Measurements from ENCODE around the gene HTT.

HTT gene

GRCh38 chr4:3223956-3224748, 149.7 kb downstream of the HTT start:
- no peak for DNase-seq

- DNase-seq: no peak
These were observed 150.8 kb downstream of the HTT start for GRCh38 chr4:3225071-3225850.

DNA sequence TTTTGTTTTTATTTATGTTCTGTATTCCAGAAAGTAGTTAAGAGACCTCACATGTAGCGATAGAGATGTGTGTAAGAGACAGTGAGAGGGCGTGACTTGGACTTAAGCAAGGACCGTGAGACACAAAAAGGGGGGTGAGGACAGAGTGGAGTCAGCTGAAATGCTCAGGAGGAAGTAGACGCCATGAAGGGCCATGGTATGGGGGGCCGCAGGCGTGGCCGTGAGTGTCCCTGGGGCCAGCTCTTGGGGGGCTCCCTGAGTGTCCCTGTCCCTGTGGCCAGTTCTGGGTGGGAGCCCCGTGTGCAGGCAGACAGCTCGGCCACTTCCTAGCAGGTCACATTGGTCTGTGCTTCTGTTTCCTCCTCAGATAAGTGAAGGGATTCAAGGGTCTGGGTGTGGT, 151.5 kb downstream of the HTT start:
- DNase-seq: no peak

GRCh38 chr4:3226467-3226866, 152.0 kb downstream of the HTT start:
- no peak for DNase-seq

- no peak for DNase-seq
These were observed 152.5 kb downstream of the HTT start for GRCh38 chr4:3226944-3227343.

GRCh38 chr4:3227878-3228675, 153.6 kb downstream of the HTT start:
- no peak for DNase-seq

GRCh38 chr4:3228881-3229280, 154.4 kb downstream of the HTT start:
- DNase-seq: no peak

DNA sequence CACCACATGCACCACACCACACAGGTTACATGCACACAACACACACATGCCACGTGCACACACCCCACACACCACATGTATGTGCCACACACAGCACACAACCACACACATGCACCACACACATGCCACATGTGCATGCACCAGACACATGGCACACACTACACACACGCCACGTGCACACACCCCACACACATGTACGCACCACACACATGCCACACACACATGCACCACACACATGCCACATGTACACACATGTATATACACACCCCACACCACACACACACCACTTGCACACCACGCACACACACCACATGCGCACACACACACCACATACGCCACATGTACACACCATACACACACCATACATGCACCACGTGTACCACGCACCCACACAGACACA, 154.8 kb downstream of the HTT start:
- no peak for DNase-seq

DNA sequence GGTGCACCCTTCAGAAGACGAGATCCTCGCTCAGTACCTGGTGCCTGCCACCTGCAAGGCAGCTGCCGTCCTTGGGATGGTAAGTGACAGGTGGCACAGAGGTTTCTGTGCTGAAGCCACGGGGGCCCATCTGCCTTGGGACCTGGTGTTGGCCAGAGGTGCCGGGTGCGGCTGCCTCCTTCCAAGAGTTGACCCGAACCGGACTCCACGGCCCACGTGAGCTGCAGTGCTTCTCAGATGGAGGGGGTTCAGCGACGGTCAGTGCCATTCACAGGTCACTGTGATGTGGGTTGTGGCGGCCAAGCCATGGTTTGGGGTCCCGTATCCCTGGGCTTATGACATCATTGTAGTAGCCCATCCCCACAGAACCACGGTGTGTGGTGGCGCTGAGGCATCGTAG, 155.5 kb downstream of the HTT start:
- no peak for DNase-seq

DNA sequence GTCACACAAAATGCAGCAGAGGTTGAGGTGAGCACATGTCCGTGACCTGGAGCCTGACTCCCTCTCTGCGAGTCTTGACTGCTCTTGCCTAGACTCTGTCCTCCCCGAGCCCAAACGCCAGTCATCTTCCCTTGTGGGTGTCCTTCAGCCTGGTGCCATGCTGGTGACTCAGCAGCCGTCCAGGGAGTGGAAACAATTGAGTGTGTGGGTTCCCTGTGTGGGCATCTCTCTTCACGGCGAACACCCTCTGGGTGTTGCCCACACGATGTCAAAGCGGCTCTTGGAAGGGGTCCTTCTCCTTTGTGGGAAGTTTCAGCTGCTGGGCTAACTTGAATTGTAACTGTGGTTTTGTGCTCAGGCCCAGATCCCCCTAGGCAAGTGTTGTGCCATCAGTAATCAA, 157.0 kb downstream of the HTT start:
- DNase-seq: no peak

DNA sequence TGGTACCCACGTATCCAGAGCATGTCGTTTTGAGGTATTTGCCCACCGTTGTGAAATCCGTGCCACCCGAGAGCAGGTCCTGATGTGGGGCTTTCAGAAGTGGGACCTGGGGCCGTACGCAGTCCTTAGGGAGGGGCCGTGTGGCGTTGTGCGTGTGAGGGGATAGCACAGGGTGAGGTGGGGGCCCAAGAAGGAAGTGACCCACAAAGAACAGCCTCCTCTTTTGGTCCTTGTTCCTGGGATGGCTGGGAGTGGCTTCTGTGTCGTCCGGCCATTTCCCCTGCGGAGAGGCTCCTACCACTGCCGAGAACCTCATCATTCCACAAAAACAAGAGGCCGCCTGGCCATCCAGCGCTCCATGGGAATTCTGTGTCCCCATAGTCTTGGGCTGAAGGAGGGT, 157.5 kb downstream of the HTT start:
- DNase-seq: no peak

- DNase-seq: no peak
These were observed 158.4 kb downstream of the HTT start for GRCh38 chr4:3232871-3233271.

GRCh38 chr4:3233391-3234071, 159.1 kb downstream of the HTT start:
- no peak for DNase-seq

- DNase-seq: no peak
These were observed 159.9 kb downstream of the HTT start for GRCh38 chr4:3234171-3235029.

DNA sequence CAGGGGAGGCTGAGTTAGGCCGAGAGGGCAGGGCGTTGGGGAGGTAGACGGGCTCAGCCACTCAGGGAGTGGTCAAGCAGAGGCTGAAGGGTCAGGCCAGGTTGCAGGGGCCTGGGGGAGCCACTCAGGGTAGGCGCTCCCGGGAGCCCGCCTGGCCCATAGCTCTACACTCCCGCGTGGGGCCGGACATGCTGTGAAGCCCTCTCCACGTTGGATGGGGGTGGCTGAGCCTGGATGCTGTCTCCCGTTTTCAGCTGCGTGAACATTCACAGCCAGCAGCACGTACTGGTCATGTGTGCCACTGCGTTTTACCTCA, 160.5 kb downstream of the HTT start:
- DNase-seq: no peak

DNA sequence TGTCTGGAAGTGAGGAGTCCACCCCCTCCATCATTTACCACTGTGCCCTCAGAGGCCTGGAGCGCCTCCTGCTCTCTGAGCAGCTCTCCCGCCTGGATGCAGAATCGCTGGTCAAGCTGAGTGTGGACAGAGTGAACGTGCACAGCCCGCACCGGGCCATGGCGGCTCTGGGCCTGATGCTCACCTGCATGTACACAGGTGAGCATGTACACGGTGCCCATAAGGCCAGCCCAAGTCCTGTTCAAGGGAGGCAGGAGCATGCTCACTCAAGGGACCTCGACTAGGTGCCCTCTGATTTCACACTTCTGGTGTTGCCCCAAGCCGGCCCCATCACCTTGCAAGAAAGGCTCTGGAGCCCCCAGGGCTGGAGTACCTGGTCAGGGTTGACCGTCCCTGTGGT, 161.1 kb downstream of the HTT start:
- DNase-seq: no peak

DNA sequence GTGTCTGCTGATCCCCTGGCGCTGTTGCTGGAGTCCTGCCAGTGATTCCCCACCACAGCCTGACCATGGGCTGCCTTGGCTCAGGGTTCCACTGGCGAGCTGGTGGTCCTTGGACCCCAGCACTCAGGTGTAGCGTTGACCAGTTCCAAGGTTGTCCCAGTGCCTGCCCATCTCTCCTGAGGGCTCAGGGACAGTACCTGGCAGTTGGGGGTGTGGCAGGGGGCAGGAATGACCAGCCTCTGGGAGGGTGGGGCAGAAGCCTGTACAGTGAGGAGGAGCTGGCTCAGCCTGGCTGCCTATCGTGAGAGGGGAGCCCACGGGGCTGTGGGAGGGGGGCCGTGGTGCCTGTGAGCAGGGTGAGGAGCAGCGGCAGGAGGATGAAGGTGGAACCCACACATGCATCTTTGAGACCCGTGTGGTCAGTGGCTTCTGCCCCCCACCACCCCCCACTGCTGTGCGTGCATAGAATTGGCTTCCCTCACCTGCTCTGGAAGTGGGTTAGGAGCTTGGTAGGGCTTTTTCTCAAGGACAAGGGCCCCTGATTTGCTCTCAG, 161.9 kb downstream of the HTT start:
- no peak for DNase-seq

DNA sequence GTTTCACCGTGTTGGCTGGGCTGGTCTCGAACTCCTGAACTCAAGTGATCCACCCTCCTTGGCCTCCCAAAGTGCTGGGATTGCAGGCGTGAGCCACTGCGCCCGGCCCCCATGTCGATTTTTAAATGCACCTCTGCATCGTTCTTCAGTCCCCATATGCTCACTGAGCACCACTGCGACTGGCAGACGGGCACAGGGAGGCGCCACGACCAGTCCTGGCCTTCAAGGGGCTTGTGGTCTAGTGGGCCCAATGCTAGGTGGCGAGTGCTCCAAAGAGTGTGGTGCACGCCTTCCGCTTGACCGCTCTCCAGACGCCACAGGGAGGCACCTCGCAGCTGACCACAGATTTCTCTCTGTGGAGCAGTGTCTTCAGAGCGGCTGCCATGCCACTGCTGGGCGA, 162.8 kb downstream of the HTT start:
- DNase-seq: no peak

DNA sequence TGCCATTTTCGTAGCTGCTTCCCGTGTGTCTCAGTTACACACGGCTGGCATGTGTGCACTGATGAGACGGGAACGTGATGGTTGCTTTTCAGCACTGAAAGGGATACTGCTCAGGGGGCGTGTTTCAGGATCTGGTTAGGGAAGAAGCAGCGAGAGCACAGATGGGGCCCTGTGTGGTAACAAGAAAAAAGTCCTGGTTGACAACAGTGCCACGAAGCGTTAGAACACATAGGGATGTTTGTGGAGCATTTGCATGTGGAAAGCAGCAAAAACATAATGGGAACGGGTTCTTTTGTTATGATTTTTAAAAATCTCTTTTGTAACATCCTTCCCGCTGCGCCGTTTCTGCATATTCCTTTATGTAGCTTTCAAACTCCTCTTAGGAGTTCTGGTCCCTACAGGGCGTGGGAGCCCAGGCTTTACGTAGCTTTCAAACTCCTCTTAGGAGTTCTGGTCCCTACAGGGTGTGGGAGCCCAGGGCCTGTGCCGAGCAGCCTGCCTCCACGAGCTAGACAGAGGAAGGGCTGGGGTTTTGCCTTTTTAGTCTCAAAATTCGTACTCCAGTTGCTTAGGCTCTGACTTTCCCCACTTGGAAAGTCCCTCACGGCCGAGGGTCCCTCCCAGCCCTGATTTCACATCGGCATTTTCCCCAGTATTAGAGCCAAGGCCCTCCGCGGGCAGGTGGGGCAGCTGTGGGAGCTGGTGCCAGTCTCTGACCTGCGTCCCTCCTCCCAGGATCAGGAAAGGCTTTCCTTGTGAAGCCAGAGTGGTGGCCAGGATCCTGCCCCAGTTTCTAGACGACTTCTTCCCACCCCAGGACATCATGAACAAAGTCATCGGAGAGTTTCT, 163.5 kb downstream of the HTT start:
- no peak for DNase-seq

DNA sequence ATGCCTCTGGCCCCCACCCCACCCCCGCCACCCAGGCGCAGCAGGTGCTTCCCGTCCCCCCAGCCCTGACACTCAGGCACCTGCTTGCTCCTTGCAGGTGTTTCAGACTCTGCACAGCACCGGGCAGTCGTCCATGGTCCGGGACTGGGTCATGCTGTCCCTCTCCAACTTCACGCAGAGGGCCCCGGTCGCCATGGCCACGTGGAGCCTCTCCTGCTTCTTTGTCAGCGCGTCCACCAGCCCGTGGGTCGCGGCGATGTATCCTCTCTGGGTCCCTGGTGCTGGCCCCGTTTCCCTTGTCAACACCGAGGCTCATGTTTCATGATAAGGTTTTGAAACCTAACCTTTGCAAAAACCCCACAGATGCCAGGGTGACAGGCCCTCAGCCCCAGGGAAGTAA, 164.2 kb downstream of the HTT start:
- DNase-seq: no peak

DNA sequence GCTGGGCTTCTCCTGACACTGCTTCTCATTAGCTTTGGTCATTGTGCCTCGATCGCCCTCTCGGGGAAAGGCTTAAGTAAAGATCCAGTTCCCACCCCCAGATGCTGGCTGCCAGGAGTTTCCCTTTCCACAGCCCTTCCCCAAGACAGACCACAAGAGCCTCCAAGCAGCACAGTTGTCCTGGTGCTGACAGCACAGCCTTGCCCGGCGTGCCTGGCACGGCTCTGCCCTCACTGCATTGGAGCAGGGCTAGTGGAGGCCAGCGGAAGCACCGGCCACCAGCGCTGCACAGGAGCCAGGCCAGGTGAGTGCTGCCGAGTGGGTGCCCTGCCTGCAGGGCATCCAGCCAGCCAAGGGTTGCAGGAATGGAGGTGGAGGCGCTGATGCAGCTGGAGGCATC, 164.8 kb downstream of the HTT start:
- DNase-seq: no peak

Data from SHP77 (cell line).